ENCODE results near the gene GABBR2. TPM values are rescaled to one million over a fixed set of nuclear protein-coding genes. Genes with fewer than 3 reads are reported as not detected.

GABBR2 gene
- total RNA-seq, 4 donors from 2014 or later, result under 0.01 to 0.62 TPM; not detected in 2

GRCh38 chr9:98709968-98710965 is 1.5 kb upstream of the GABBR2 start:
- DNase-seq, result no peak
- no peaks in the 10 kb centered on the region for H3K9me3 ChIP-seq
- H3K4me1 ChIP-seq, result peaks cover 0 to 12% of the 10 kb centered on the region in 2 donors
- no peaks in the 10 kb centered on the region for H3K36me3 ChIP-seq
- intact Hi-C loops (cut with DNase I; ENCODE audit: low total_unique reads), result no loop called here
- no peak overlapping the region for H3K4me3 ChIP-seq
- no peak overlapping the region for H3K27ac ChIP-seq
- peaks cover 0 to 11% of the 10 kb centered on the region in 2 donors for H3K27me3 ChIP-seq
- TF ChIP-seq POLR2A (IDR thresholded peaks at IDR 0.05), result no peak
- TF ChIP-seq CTCF (IDR thresholded peaks at IDR 0.05), result no peak

GRCh38 chr9:98708103-98708932 is 417 bp downstream of the GABBR2 start:
- peaks cover 0 to 12% of the 10 kb centered on the region in 2 donors for H3K4me1 ChIP-seq
- H3K27me3 ChIP-seq, result peaks cover 0 to 11% of the 10 kb centered on the region in 2 donors
- H3K36me3 ChIP-seq, result no peaks in the 10 kb centered on the region
- no peak overlapping the region for H3K27ac ChIP-seq
- H3K9me3 ChIP-seq, result no peaks in the 10 kb centered on the region
- TF ChIP-seq CTCF (IDR thresholded peaks at IDR 0.05) (no peak), POLR2A (IDR thresholded peaks at IDR 0.05) (no peak)
- intact Hi-C loops (cut with DNase I; ENCODE audit: low total_unique reads), result no loop called here
- H3K4me3 ChIP-seq, result no peak overlapping the region
- no peak for DNase-seq

- Histone ChIP-seq H3K9me3 (no peaks in the 10 kb centered on the region), H3K4me1 (peaks cover 0 to 12% of the 10 kb centered on the region in 2 donors), H3K27ac (no peak overlapping the region), H3K4me3 (no peak overlapping the region), H3K27me3 (peaks cover 0 to 11% of the 10 kb centered on the region in 2 donors), H3K36me3 (no peaks in the 10 kb centered on the region)
- no peak for TF ChIP-seq CTCF (IDR thresholded peaks at IDR 0.05)
- TF ChIP-seq POLR2A (IDR thresholded peaks at IDR 0.05), result no peak
- no peak for DNase-seq
- intact Hi-C loops (cut with DNase I; ENCODE audit: low total_unique reads), result no loop called here
These were observed 1.3 kb downstream of the GABBR2 start for GRCh38 chr9:98707166-98708102.

GRCh38 chr9:98706651-98707165 is 2.0 kb downstream of the GABBR2 start:
- H3K9me3 ChIP-seq, result no peaks in the 10 kb centered on the region
- no peak for TF ChIP-seq CTCF (IDR thresholded peaks at IDR 0.05)
- TF ChIP-seq POLR2A (IDR thresholded peaks at IDR 0.05), result no peak
- H3K27ac ChIP-seq, result no peak overlapping the region
- no peak for DNase-seq
- intact Hi-C loops (cut with DNase I; ENCODE audit: low total_unique reads), result no loop called here
- no peaks in the 10 kb centered on the region for H3K36me3 ChIP-seq
- no peak overlapping the region for H3K4me3 ChIP-seq
- peaks cover 0 to 12% of the 10 kb centered on the region in 2 donors for H3K4me1 ChIP-seq
- peaks cover 0 to 11% of the 10 kb centered on the region in 2 donors for H3K27me3 ChIP-seq

Measured in uterus (tissue), 4 donors.